LHCN-M2 (cell line): ENCODE measurements around the gene ATAD3A. TPM values are rescaled to one million over a fixed set of nuclear protein-coding genes. Genes with fewer than 3 reads are reported as not detected.
"Not testable (repeated sequence)": the region's sequence is repeated elsewhere in the genome, so short reads cannot be mapped to it uniquely, and the experiment has no call there.

Experiments used
- DNase-seq: peaks from one replicate; pipeline ENCODE4 v3.0.0-alpha.2; 2012; ENCODE audit warnings: low read depth
- total RNA-seq: library from RNA; depleted of rRNA; stranded (reverse); fragments of >200 nt; gene quantifications from 2 replicates; pipeline ENCODE4 v1.2.3, GENCODE V29; 2014

Gene ATAD3A
- total RNA-seq, 1 experiment from 2014 or later, result 65.0 TPM

GRCh38 chr1:1523226-1523625 lies 11.3 kb downstream of the ATAD3A start:
- not testable (repeated sequence) for DNase-seq

GRCh38 chr1:1523651-1524050 lies 11.7 kb downstream of the ATAD3A start:
- DNase-seq, result not testable (repeated sequence)

- not testable (repeated sequence) for DNase-seq
Measured at GRCh38 chr1:1524750-1525383, 12.9 kb downstream of the ATAD3A start.

- not testable (repeated sequence) for DNase-seq
Measured at GRCh38 chr1:1526476-1526875, 14.5 kb downstream of the ATAD3A start.

GRCh38 chr1:1527092-1527816 lies 15.3 kb downstream of the ATAD3A start:
- no peak for DNase-seq

GRCh38 chr1:1528301-1529267 lies 16.6 kb downstream of the ATAD3A start:
- no peak for DNase-seq

- DNase-seq, result no peak
Measured at GRCh38 chr1:1529321-1529720, 17.4 kb downstream of the ATAD3A start.

- no peak for DNase-seq
Measured at GRCh38 chr1:1529936-1530335, 18.0 kb downstream of the ATAD3A start.

- DNase-seq, result no peak
Measured at GRCh38 chr1:1531947-1532346, 20.0 kb downstream of the ATAD3A start.

- not testable (repeated sequence) for DNase-seq
Measured at GRCh38 chr1:1533176-1533893, 21.4 kb downstream of the ATAD3A start.

GRCh38 chr1:1533894-1534291 lies 21.9 kb downstream of the ATAD3A start:
- DNase-seq, result not testable (repeated sequence)

- no peak for DNase-seq
Measured at GRCh38 chr1:1534401-1535154, 22.6 kb downstream of the ATAD3A start.

- DNase-seq, result no peak
Measured at GRCh38 chr1:1535201-1536018, 23.4 kb downstream of the ATAD3A start.

GRCh38 chr1:1536019-1536937 lies 24.3 kb downstream of the ATAD3A start:
- DNase-seq, result no peak

- DNase-seq, result no peak
Measured at GRCh38 chr1:1536938-1537546, 25.1 kb downstream of the ATAD3A start.

- no peak for DNase-seq
Measured at GRCh38 chr1:1537626-1538250, 25.8 kb downstream of the ATAD3A start.

- DNase-seq, result no peak
Measured at GRCh38 chr1:1538334-1538733, 26.4 kb downstream of the ATAD3A start.

GRCh38 chr1:1538989-1539309 lies 27.0 kb downstream of the ATAD3A start:
- no peak for DNase-seq
